ENCODE measurements around the gene EFEMP2. TPM values are rescaled to one million over a fixed set of nuclear protein-coding genes. Genes with fewer than 3 reads are reported as not detected.
A peak's percentile ranks its signal among the peaks of the same experiment; 100 is the strongest.

The EFEMP2 gene
- total RNA-seq, 1 experiment from 2014 or later, result 26.2 TPM

GRCh38 chr11:65868076-65868667, 4.4 kb downstream of the EFEMP2 start:
- DNase-seq, result peak; percentile 75
- no peak overlapping the region for H4K8ac ChIP-seq (replicated peaks; ENCODE audit: insufficient read length, low read depth, low read length)
- H3K4me1 ChIP-seq (ENCODE audit: insufficient read depth, low read length), result no peaks in the 10 kb centered on the region
- H2BK5ac ChIP-seq (ENCODE audit: insufficient read length, low read length), result no peak overlapping the region
- no peak overlapping the region for H3K14ac ChIP-seq (ENCODE audit: insufficient read depth, low read length)
- no peaks in the 10 kb centered on the region for H3K9me3 ChIP-seq (ENCODE audit: control insufficient read depth, low read depth, low read length)
- no peak overlapping the region for H2AFZ ChIP-seq (ENCODE audit: low read length)
- TF ChIP-seq, protein P1, sequence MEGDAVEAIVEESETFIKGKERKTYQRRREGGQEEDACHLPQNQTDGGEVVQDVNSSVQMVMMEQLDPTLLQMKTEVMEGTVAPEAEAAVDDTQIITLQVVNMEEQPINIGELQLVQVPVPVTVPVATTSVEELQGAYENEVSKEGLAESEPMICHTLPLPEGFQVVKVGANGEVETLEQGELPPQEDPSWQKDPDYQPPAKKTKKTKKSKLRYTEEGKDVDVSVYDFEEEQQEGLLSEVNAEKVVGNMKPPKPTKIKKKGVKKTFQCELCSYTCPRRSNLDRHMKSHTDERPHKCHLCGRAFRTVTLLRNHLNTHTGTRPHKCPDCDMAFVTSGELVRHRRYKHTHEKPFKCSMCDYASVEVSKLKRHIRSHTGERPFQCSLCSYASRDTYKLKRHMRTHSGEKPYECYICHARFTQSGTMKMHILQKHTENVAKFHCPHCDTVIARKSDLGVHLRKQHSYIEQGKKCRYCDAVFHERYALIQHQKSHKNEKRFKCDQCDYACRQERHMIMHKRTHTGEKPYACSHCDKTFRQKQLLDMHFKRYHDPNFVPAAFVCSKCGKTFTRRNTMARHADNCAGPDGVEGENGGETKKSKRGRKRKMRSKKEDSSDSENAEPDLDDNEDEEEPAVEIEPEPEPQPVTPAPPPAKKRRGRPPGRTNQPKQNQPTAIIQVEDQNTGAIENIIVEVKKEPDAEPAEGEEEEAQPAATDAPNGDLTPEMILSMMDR (conservative IDR thresholded peaks at IDR 0.05), result no peak
- no peak overlapping the region for H4K5ac ChIP-seq (ENCODE audit: insufficient read length, low read depth, low read length)
- no peak overlapping the region for H3K27ac Mint-ChIP-seq
- peaks cover 12 to 26% (median 26%) of the 10 kb centered on the region in 3 experiments; a peak in 6 of 7 replicates for H3K36me3 Mint-ChIP-seq (ENCODE audit: insufficient read depth in 1 of 3, low read depth in 3 of 3)
- peaks cover 7% of the 10 kb centered on the region for H3K27me3 Mint-ChIP-seq (ENCODE audit: low read depth)
- no peak overlapping the region for H3K18ac ChIP-seq (ENCODE audit: insufficient read length, low read depth, low read length)
- H2AK5ac ChIP-seq (ENCODE audit: insufficient read length, low read length), result no peak overlapping the region
- peaks cover 4% of the 10 kb centered on the region for H3K23me2 ChIP-seq (ENCODE audit: insufficient read length, low read depth, low read length, poor library complexity, severe bottlenecking)
- H2BK12ac ChIP-seq (ENCODE audit: insufficient read length, low read depth, low read length), result no peak overlapping the region
- no peak overlapping the region for H2BK15ac ChIP-seq (ENCODE audit: low read depth, low read length)
- no peak overlapping the region for H2BK120ac ChIP-seq (ENCODE audit: low read depth, low read length, poor library complexity, severe bottlenecking)
- H3K27ac ChIP-seq (ENCODE audit: insufficient read length, low read depth, low read length), result no peak overlapping the region
- H4K91ac ChIP-seq (ENCODE audit: insufficient read length, low read depth, low read length), result no peak overlapping the region
- H3K79me2 ChIP-seq (ENCODE audit: insufficient read depth, low read length), result no peaks in the 10 kb centered on the region
- no peak overlapping the region for H3K4ac ChIP-seq (ENCODE audit: low read depth, low read length)
- H4K20me1 ChIP-seq (ENCODE audit: control insufficient read depth, insufficient read depth, insufficient read length), result no peaks in the 10 kb centered on the region
- H3K9ac ChIP-seq (ENCODE audit: extremely low read depth, insufficient read length, low read length), result no peak overlapping the region
- peak overlapping the region; percentile 67 for H3K4me2 ChIP-seq (ENCODE audit: insufficient read depth, insufficient read length, low read length)
- peaks cover 3% of the 10 kb centered on the region; the same call in 1 of the 2 replicates for H3K27me3 ChIP-seq (ENCODE audit: insufficient read depth, low read length)
- H3T11ph ChIP-seq (ENCODE audit: low read length), result no peak overlapping the region
- H3K9me3 Mint-ChIP-seq, result no peaks in the 10 kb centered on the region; a peak in 1 of 5 replicates
- no peak overlapping the region for H3K56ac ChIP-seq (ENCODE audit: insufficient read length, low read depth, low read length)
- WGBS (ENCODE audit: extremely low coverage, insufficient read length, low lambda C conversion rate), result no CpG with 5 or more reads among the region's 19 CpGs
- H2BK20ac ChIP-seq (ENCODE audit: low read depth, low read length, poor library complexity, severe bottlenecking), result no peak overlapping the region
- H3K4me1 Mint-ChIP-seq, result peaks cover 14 to 18% of the 10 kb centered on the region in 2 experiments
- H3K79me1 ChIP-seq (ENCODE audit: insufficient read depth, low read depth, low read length, poor library complexity, severe bottlenecking), result no peaks in the 10 kb centered on the region
- H3K23ac ChIP-seq (ENCODE audit: insufficient read length, low read depth, low read length), result no peak overlapping the region
- H3K4me3 Mint-ChIP-seq, result peak overlapping the region; percentile 77 to 90

All from H9 (cell line).